H4 (cell line): Measurements from ENCODE around the gene ZNF277. TPM values are rescaled to one million over a fixed set of nuclear protein-coding genes. Genes with fewer than 3 reads are reported as not detected.
A peak's percentile ranks its signal among the peaks of the same experiment; 100 is the strongest.

Experiments
- DNase-seq: peaks from one replicate; pipeline ENCODE4 v3.0.0-alpha.2; 2015; ENCODE audit warnings: low spot score
- total RNA-seq: library from RNA; depleted of rRNA; stranded (reverse); fragments of >200 nt; shearing (Covaris generic); gene quantifications from 2 replicates; pipeline ENCODE4 v1.2.3, GENCODE V29; 2014

The ZNF277 gene
- total RNA-seq, 1 experiment from 2014 or later = 33.9 TPM

DNA sequence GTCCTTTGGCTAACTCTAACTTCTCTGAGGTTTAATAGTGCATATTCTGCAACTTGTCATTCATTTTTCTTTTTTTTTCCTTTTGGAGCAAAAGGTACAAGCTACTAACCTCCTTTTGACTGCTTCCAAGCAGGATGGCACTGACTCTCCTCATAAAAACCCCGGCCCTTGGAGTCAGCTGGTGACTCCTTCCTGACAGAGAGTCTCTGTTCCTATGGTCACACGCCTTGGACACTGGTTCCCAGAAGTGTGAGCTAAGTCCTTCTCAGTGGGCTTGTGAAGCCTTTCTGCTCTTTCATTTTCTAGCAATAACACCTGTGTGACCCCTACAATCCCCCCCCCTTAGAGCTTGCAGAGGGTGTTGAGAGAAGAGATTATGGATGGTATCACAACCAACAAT lies 22.0 kb upstream of the ZNF277 start:
- DNase-seq = no peak

DNA sequence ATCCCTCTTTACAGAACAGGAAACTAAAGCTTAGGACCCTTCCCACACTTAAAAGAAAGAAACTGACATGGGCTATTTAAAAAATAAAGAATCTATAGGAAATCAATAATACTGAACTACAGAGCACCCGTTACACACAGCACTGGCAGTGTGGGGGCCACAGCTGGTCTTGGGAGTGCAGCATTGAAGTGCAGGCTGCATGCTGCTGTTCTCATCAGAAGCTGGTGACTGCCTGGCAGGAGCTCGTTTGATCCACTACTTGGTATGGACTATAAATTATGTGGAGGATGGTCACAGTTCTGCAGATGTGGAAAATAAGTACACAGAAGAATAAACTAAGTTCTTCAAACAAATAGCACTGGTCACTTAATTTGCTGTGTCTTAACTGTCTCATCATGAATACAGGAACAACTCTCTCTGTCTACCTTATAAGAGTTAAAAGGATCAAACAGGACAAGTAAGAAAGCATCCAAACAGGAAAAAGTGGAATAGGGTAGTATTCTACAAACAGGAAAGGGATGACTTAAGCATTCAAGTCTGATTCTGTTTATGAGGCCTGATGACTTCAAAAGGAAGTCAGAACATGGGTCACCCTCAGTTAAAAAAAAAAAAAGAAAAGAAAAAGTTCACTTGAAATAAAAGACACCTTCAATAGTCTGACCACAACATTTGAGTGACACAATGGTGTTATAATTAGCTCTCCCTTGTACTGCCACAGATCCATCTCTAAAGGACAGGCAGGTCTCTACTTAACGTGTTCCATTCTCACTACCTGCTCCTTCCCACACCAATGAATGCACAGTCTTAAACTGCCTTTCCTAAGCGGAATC lies 21.3 kb upstream of the ZNF277 start:
- no peak for DNase-seq

DNA sequence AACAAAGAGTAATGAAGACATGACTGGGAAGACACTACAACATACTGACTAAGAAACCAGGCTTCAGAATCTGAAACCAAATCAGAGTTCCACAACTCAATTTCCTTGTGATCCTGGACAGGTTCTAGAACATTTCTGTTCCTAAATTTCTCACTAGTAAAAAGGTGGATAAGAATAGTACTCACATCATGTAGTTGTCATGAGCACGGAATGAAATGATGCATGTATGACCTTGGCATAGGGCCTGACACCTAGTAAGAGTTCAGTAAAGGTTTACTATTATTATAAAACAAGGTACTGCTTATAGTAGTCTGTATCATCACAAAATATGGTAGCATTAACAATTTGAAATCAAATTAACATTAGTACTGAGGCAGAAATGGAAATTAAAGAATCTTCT lies 20.2 kb upstream of the ZNF277 start:
- DNase-seq = no peak

DNA sequence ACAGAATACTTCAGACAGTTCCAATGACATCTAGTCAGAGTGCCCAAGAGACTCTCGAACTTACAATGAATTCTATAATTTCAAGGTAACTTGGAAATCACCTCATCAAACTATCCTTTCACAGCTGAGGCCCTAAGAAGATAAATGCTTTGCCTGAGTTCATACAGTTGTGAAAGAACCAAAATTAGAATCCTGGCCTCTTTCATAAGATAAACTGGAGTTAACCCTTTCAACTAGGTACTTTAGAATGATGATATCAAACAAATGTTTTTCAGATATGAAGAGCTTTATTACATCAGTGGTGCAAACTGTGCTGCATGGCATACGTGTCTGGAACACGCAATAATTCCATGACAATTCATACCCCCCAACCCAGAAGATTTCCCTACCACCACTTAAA lies 18.2 kb upstream of the ZNF277 start:
- DNase-seq = no peak

DNA sequence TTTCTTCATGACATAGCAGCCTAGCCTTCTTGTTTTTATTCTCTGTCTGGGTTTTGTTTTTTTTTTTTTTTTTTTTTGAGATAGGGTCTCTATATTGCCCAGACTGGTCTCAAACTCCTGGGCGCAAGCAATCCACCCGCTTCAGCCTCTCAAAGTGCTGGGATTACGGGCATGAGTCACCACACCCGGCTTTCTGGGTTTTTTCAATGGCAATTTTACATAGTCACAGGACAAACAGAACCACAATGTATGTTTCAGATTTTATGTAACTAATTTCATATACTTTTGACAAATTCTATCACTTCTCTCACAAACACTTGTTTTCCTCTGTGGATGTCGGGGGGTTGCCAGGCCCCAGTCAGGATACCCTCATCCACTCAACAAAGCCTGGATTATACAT lies 16.8 kb upstream of the ZNF277 start:
- no peak for DNase-seq

DNA sequence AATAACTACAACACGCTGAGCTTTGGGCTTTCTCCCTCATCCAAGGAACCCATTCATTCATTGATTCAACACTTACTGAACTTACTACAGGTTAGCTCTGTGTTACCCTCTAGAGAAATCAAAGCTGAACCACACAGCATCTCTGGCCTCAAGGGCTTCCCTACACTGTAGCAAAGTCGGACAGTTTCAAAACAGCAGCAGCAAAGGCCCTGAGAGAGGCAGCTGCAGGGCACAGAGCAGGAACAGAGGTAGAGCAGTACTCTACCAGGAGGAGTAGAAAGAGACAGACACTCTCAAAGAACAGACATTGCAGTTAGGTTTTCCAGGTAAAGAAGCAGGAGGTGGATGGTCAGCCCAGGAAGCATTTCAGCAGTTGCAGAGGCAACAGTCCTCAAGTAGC lies 16.4 kb upstream of the ZNF277 start:
- DNase-seq = no peak

DNA sequence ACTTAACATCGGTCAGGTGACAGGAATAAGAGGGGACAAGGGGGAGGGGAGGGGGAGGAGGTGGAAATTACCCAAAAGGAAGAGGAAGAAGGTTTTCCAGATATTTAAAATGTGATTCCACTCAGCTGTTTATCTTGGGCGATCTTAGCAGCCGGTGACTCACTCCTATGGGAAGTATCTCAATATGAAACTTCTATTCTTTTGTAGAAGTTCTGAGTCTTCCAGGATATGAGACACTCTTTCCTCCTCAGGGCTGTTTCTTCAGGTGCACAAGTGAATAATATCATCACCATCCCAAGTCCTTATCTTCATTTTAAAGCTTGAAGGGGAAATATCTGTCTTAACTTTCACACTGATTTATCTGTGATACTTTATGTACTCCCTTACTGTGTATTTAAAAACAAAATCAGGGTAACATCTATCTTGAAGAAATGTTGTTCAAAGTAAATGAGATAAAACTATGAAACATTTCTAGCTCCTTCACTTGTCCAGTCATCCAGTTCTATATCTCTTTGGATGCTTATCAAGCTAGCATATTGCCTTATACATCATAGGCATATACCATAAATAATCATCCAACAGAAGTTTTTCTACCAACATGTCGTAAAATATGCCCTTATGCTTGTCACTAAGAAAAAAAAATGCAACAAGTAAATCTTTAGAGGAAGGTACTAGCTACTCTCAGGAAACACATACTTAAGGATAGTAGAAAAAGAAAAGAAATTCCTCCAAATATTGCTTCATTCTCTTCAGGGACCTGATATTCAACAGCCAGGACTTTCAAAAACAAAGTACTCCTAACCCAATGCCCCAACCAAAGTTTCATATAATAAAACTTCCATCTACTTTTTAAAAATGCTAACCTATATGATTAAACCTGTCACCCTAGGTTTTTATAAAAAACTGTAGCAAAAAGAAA lies 14.0 kb upstream of the ZNF277 start:
- DNase-seq = no peak

DNA sequence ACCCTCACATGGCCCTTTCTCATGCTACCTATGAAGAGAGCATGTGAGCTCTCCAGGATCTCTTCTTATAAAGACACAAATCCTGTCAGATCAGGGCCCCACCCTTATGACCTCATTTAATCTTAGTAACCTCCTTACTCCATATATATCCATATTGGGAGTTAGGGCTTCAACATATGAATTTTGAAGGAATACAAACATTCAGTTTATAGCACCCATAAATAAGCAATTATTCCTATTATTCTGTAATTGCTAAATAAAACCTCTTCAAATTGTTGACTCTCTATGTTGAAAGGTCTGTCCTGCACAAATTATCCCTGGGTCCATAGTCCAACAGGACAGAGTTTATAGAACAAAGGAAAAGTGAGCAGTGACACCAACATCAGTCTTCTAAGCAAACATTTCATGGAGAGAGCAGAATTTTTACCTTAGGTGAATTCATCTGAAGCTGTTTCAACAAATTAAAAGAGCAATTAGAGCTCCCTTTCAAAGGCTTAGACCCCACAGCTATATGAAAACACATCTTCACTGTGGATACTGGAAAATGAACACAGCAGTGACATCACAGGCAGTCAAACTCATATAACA lies 12.5 kb upstream of the ZNF277 start:
- no peak for DNase-seq

DNA sequence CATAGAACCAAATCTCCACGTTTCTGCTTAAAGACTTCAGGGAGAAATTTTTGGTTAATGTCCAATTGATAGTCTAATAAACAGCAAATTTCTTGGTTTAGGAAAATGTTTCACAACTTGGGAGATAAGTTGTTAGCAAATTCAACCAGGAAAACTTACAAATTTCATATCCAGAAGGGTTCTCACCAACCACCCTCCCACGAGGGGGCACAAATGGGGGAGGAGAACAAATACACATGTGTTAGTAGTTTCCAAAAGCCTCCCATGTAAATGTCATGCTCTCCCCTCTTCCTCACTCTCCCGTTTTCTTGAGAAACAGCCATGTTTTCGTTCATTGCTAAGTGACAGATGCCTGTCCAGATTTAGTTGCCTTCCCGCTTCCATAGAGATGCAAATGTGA lies 10.8 kb upstream of the ZNF277 start:
- no peak for DNase-seq

DNA sequence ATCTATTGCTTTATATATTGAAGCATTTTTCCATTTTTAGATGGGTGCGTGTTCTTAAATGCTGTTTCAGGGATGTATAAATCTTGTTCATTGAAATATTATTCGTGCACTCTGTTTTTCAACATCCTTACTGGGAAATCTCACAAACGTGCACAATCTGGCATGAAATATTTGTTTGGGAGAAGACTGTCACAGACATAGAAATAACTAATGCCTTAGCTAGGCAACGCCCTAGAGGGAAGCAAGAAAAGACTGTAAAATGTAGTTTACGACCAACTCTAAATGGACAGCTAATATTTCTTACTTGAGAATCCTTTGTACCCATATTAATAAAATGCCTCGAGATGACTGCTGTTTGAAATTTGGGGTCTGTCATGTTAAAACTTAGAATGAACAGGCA lies 9.2 kb upstream of the ZNF277 start:
- no peak for DNase-seq

DNA sequence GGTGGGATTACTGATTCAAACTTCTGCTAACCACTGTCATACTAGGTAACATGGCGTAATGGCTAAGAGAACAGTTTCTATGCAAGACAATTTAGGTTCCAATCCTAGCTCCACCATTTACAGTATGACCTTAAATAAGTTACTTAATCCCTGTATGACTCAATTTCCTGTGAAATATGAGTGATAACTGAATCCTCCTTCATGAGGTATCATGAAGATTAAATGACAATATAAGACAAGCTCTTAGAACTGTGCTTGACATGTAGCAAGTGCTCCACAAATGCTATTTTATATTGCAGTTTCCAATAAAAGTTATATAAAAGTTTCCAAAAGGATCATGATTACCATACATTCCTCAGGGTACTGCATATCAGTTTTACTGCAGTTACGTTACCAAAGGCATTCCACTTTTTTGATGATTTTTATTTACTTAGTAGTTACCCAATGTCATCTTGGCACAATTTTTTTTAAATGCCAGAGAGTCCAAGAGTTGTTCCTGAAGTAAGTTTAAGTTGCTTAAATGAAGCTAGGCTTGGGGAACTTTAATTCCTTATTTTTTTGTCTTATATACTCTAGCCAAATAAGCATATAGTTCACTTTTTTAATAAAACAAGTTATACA lies 7.3 kb upstream of the ZNF277 start:
- DNase-seq = no peak

DNA sequence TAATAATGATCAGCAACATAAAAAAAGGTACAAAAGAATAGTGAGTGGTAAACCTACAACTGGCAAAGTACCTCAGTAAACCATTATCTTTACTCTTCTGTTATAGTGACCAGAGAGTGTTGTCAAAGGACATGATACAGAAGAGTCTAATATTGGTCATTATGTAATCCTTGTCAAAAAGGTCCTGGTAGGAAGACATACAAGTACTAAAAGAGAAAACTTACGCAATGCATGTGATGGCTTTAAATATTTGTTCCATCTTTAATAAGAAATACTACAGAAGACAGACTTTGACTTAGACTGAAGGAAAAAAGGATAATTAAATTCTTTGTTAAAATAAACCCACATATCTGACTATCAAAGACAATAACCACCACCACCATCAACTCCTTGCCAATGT lies 6.8 kb upstream of the ZNF277 start:
- DNase-seq = no peak

DNA sequence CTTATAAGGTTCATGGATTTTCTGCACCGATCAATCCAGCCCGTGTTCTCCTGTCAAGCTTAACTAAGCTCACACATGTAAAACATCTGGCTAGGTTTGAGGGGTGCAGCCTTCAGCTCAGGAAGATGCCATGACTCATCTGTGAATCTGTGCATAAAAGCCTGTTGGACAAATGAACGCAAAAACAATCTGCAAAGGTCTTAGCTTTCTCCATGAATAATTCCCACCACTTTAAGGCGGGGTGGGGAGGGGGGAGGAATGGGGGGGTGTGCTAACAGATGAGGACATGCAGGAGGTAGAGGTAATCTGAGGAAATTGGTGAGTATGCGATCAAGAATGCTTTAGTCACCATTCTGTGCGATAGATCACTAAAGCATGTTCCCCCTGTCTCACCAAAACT lies 5.1 kb upstream of the ZNF277 start:
- DNase-seq = no peak

DNA sequence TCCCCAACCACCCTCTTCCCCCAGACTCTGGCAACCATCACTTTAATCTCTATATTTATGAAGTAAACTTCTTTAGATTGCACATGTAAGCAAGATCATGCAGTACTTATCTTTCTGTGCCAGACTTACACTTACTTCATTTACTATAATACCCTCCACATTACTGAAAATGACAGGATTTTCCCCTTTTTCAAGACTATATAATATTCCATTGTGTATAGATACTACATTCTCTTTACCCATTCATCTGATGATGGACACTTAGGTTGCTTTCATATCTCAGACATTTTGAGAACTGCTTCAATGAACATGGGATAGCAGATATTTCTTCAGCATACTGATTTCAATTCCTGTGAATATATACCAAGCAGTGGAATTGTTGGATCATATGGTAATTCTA lies 4.7 kb upstream of the ZNF277 start:
- DNase-seq = no peak

DNA sequence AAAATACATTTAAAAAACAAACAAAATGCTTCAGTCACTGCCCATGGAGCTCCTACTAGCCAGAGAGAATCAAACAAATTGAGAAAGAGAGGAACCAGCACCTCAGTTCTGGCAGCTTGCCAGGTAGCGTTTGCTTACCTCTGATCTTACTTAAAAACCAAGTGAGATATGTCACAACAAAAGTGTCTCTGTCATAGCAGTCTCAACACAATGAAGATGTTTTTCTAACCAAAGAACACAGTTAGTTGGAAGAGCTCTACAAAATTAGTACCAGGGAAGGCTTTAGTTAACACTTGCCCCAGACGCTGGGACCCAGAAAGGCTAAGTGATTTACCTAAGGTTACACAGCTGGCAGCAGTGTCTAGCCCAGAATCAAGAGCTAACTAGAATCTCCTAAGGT lies 3.7 kb upstream of the ZNF277 start:
- no peak for DNase-seq

DNA sequence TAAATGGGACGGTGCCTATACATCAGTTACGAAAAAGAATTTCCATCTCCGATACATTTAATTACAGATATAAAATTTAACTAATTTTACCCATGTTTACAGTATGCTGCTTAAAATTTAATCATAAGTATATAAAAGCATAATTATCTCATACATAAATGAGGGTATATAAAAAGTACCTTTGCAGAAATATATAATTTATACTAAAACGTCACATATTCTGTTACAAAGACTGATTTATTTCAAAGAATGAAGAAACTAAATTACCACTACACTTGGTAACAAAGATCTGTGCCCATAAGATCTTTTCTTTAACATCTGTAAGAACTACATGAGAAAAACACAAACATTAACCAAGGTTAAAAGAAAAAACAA lies 3.1 kb upstream of the ZNF277 start:
- DNase-seq = no peak

DNA sequence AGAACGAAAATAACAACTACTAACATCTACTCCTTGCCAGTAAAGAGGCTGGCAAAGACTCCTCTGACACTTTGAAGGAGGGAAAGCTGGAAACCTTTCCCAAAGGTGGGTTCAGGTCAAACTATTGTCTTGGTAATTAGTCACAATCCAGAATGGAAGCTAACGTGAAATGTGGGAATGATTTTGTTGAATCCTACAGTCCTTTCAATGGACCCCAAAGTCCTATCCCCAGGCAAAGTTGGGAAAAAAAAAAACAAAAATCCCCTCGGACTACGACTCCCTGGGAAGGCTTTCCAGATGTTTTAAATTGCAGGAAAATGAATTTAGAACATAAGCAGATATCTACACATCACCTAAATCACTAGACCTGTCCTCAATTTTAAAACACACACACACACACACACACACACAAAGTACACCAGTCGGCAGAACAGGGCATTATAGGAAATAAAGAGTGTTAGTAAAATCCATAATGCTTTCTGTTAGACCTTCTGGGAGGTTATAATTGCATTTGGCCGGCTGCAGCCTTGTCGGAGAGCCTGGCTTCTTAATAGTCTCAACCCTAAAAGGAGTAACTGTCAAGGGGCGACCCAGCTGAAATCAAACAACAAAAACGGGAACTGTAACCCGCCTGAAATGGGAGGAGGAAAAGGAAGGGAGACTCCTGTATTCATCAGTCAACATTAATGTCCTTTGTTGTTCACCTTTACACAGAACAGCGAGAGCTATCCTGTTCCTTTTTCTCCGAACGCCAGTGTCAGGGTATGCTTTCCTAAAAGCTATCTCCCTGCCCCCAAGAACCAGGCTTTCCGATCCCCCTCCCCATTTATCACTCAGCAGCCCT lies 1.8 kb upstream of the ZNF277 start:
- no peak for DNase-seq

DNA sequence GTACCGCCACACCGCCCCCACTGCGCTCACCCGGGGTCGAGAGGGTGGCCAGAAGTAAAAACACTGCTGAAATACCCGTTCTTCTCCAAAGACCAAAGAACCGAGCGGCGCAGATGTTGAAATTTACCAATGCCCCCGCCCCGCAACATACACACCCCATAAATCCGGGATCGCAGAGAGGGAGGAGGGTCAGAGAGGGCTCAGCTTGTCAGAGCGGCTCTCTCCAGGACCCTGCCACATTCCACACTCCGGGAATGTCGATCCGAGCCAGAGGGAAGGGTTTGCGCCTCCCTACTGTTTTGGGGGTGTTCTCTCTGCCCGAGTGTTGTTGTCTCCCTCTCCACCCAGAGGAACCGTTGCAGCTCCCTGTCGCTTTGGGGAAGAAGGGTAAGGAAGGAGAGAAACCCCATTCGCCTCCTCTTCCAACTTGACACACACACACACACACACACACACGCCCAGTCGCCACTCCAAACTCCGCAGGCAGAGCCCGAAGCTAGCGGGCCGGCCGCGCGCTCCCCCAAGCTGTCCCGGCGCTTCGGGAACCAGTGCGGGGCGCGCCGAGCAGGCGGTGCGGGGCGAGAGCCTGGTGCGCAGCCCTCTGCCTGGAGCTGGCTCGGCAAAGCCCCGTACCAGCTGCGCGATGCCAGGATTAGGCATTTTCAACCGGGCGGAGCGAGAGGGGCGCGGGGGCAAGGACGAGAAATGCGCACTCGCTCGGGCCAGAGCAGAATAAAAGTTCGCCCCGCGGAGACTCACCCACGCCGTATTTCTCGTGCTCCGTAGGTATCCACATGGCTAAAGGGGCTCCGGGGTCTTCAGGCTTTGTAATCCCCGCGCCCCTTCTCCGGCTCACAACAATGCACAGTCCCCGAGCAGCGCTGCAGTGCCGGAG lies 905 bp upstream of the ZNF277 start:
- DNase-seq = peak; percentile 33

DNA sequence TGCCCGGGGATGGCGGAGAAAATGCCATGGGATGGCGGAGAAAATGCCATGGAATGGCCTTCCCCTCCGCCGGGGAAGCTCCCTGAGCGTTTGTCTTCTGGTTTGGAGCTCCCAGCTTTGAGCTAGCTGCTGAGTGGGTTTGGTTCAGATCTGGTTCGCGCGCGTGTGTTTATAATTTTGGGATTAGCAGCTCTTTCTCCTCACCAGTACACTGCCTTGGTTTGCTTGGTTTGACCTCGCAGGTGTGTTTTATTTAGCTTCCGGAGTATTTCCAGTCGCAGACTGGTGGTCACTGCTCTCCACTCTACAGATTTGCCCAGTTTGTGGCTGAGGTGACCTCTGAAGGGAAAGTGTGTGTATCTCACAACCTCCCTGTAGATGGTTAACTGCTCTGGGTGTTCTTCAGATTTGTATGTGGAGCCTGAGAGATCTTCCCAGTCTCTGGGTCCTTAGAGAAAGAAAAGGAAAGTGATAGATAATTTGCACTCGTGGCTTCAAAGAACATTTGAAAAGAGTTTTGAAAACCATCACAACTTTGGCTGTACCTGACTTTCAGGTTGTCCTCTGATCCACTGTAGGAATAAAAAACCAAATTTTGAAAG lies 597 bp downstream of the ZNF277 start:
- DNase-seq = no peak

DNA sequence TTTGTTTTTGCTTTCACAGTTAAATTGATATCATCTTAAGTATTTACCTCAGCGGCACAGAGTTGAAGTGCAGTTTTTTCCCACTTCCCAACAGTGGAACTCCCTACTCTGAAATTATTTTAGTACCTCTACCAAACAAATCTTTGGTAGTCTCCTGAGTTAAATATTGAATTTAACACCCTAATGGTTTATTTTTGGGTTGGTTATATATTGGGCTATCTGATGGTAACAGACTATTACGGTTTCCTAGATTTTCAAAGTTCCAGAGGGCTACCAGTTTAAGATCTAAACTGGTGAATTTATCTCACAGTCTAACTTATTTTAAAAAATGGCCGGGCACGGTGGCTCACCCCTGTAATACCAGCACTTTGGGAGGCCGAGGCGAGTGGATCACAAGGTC lies 1.3 kb downstream of the ZNF277 start:
- no peak for DNase-seq
